GM19463 (cell line): ENCODE results near the gene C1QTNF3.
"Not testable (repeated sequence)": the region's sequence is repeated elsewhere in the genome, so short reads cannot be mapped to it uniquely, and the experiment has no call there.

Experiments used
- ATAC-seq: cut with Tn5 transposase; IDR thresholded peaks from one replicate; pipeline ENCODE4 v1.9.1; 2021; ENCODE audit warnings: mild to moderate bottlenecking, moderate library complexity; ENCODE audit not compliant: unreplicated experiment

C1QTNF3 gene, protein sequence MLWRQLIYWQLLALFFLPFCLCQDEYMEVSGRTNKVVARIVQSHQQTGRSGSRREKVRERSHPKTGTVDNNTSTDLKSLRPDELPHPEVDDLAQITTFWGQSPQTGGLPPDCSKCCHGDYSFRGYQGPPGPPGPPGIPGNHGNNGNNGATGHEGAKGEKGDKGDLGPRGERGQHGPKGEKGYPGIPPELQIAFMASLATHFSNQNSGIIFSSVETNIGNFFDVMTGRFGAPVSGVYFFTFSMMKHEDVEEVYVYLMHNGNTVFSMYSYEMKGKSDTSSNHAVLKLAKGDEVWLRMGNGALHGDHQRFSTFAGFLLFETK

DNA sequence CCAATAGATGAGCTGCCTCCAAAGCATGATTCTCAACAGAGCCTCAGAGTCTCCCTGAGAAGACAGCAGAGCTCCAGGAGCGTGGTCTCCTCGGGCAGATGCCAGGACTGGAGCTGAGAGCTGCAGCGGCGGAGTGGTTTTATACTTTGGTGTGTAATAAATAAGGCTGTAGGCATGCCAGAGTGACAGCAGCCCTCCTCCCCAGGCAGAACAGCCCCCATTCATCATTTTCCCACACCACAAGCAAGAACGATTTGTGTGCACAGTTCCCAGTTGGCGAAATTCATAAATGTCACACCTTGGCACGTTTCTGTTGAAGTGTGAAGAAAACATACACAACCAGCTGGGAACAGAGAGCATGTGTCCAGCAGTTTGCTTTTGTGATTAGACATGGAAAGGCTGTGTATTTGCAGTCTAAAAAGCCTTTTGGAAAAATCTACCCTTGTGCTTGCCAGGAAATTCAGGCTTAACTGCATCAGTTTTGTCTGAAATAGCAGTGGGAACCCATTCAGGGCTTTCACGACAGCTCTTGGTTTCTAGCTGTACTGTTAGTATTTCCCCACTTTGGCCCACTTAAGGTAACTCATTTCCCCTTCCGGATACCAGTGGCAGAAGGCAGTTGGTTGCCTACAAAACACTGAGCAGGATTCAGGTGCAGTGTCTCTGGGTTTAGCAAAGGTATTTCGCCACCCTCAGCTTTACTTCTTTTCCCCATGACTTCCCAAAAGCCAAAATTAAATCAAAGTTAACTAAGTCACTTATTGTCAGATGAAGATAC is at the start of gene C1QTNF3:
Gene C1QTNF3, minus strand, starts transcription at position 115 of the 778 bp plus-strand sequence. Its CDS starts 88 bp downstream, at position 27.
- no peak for ATAC-seq

DNA sequence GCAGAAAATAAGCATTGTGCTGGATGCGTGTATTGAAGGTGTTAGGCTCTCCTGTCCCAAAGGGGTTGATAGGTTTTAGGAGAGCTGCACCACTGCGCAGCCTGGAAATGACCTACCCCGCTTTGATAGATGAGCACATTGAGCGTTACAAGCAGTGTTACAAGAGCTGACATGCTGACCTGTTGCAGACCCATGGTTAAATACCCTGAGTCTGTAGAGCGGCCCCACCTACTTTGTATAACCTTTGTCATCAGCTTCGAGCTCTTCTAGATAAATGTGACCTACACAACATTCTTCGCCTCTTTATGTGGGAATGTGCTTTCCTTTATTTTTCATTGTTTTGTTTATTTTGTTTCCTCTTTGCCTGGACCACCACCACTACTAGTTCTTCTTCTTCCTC is 48.0 kb upstream of the C1QTNF3 start:
- ATAC-seq: not testable (repeated sequence)

DNA sequence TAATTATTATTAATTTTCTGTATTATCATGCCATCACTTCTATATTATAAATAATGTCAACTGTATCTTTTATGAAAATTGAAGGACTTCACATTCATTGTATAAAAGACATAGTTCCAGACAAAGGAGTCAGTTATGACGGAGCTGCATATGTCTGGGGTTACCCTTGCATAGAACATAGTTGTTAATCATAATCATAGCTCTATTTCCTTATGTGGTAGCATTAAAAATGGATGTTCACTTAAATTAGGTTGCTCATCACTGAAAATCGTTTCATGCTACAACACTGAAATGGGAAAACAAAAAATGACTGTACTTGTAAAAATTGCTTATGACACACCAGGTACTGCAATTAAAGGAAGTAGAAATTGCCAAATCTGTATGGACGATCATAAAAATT is 46.8 kb upstream of the C1QTNF3 start:
- ATAC-seq: not testable (repeated sequence)

DNA sequence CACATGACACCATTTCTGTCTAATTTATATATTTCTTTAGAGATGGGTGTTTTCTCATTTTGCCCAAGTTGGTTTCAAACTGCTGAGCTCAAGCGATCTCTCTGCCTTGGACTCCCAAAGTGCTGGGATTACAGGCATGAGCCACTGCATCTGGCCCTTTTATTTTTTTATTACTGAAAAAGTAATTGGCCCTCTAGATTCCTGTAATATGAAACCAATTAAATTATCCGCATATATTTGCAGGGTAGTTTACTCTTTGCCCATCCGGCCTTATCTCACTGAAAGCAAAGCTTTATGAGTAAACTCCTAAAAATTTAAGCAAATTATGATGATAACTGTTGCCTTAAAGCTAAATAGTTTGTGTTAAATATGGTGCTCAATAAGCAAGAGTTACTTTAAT is 44.7 kb upstream of the C1QTNF3 start:
- ATAC-seq: not testable (repeated sequence)

DNA sequence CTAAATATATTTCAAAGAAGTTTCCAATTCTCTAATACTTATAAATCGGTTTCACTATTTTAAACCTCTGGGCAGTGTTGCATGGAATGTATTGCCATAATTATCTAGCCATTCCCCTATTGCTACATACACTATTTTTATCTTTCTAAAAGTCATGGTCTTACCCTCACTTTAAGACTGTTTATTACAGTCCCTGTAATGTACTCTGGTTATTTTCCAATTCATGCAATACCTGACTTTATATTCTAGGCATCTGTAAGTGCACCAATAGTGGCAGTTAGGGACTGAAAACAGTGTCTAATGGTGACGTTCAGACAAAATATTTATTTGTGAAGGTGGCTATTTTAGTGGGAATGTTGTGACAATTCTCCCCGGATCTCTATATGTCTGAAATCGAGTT is 40.9 kb upstream of the C1QTNF3 start:
- ATAC-seq: not testable (repeated sequence)

DNA sequence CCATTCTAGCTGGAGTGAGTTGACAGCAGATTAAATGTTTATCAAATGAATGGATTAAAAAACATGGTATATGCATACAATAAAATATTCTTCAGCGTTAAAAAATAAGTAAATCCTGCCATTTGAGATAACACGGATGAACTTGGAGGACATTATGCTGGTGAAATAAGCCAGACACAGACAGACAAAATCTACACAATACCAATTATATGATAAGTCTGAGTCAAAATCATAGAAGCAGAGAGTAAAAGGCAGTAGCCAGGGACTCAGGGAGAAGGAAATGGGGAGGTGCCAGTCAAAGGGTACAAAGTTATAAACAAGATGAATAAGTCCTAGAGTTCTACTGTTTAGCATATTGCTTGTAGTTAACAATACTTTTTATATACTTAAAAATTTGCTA is 36.5 kb upstream of the C1QTNF3 start:
- not testable (repeated sequence) for ATAC-seq

DNA sequence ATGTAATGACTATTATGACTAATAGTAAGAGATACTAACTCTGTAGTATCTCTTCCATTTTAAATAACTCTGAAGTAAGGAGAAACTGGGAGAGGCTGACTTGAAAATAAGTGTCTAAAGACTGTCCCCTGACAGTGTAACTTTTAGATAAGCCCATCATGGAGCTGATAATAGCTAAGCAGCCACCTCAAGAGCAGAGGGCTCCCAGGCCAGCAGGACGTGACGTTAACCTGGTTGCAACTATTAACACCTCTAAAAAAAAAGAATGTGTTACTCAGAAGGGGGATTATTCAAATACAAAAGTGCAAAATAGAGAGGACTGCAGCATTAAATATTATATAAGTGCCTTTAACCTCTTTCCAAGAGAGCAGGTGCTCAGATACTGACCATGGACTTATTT is 34.6 kb upstream of the C1QTNF3 start:
- ATAC-seq: not testable (repeated sequence)

DNA sequence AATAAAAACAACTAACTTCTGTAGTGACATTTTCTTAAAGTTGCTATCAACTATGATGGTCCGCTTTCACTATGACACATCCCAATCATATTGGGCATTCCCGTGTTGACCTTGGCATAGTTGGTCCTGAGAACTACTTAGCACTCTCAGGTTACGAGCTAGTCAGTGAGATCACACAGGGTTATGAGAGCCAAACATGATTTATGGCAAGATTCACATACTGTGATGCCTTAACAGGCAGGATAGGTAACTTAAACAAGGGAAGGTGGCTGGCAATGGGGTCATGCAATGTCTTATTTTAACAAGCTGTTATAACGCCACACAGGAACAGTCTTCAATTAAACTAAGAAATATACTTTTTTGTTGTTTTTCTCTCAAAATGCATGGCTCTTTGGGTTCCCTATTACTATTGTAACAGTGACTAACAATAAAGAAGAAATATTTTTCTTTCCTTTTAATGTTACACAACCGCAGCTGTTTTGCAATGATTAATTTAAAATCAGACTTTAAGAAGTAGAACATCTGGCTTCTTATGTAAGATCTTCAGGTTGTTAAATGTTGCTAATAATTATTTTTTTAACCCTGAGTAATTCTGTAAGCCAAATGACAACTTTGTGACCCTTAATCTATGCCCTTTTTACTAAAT is 33.8 kb upstream of the C1QTNF3 start:
- ATAC-seq: not testable (repeated sequence)

DNA sequence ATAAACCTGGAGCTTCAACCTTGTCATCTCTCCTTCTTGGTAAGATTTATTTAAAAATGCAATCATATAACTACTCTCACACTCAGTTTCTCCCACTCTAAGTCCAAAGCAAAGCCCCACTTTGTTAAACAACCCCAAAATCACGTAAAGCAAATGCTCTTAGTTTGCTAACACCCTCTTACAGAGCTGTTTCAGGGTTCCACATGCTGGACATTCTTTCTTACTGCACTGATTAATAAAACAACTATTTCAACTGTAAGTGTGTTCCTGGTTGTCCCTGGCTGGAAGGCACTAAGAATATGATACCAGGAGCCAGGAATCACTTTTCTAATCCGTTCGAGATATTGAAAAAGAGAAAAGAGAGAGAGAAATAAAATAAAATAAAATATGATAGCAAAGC is 31.5 kb upstream of the C1QTNF3 start:
- not testable (repeated sequence) for ATAC-seq

DNA sequence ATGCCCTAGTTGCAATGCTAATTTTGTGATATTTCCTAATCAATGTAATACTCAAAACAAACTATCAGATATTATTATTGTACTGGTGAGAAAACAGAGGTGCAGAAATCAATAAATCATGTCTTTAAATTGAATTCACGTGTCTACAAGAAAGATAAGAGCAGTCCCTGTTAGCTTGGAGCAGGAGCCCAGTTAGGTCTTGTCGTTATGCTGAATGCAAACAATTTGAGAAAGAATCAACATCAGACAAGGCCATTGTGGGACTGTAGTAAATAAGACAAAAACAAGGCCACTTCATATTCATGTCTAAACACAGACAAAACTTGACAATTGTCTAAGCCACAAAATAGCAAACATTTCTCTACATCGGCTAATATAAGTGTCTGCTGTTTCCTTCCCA is 31.1 kb upstream of the C1QTNF3 start:
- ATAC-seq: not testable (repeated sequence)

DNA sequence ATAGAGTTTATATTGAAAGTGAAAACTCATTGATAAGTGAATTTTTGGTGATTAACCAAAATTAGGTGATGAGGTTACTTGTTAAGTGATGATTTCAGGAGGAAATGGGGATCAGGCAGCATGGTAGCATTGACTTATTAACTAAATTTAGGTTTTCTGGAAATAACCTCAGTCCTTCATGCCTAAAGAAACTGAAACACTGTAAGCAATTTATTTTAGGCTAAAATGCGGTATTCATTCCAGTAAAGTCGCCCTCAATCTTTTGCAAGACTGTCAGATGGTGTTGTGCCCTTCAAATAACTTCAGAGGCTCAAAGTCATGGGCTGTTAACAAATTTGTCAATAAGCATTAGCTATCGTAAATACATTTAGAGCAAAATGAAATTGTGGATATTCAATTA is 27.6 kb upstream of the C1QTNF3 start:
- not testable (repeated sequence) for ATAC-seq

DNA sequence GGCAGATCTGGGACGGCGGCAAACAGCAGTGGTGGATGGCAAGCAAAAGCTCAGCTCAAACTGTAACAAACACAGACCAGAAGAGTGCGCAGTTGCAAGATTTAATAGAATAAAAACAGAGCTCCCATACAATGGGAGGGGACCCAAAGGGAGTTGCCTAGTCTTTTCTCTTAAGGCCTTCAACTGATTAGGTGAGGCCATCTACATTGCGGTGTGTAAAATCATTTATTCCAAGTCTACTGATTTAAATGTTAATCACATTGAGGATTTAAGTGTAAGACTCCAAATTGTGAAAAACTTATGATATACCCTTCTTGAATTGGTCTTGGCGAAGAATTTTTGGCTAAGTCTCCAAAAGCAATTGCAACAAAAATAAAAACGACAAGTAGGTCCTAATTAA is 21.6 kb upstream of the C1QTNF3 start:
- no peak for ATAC-seq

DNA sequence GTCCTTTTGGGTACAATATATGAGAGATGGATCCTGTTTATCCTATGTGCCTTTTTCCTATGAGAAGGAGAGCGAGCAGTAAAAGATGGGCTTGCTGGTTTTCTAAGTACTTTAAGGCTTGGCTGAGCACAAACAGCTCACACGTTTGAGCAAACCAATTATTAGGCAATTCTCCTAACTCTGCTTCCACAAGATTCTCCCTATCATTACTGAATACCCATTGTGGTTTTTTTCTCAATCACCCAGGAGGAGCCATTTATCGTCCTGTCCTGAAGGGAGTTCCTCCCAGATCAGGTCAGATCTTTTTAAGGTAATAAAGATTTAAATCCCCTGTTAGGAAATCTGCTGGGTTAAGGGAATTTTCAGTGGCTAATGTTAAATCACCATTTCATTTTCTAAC is 19.4 kb upstream of the C1QTNF3 start:
- no peak for ATAC-seq

DNA sequence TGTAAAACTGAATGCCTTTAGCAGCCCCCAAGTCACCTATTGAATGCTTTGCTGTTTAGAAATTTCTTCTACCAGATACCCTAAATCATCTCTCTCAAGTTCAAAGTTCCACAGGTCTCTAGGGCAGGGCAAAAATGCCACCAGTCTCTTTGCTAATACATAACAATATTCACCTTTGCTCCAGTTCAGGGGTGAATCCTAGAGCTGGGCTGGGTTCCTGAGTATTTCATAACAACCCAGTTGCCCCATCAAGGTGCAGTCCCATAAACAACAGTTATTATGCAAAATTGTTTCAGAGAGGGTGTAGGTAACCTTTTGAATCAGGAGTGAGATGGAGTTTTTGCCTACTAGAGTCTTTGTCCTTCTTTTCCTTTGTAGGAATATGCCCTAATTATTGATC is 19.0 kb upstream of the C1QTNF3 start:
- ATAC-seq: no peak

DNA sequence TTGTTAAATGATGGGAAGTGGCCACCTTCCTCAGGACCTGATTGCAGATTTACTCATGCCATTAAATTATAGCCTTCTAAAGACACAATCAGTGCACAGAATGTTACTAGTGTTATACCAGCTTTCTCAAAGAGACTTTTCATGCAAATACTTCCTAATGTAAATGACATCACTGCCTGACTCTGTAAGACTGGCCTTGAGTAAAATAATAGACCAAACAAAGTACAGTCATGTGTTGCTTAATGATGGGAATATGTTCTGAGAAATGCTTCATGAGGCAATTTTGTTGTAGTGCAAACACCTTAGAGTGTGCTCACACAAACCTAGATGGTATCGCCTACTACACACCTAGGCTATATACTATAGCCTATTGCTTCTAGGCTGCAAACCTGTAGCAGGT is 17.0 kb upstream of the C1QTNF3 start:
- no peak for ATAC-seq

DNA sequence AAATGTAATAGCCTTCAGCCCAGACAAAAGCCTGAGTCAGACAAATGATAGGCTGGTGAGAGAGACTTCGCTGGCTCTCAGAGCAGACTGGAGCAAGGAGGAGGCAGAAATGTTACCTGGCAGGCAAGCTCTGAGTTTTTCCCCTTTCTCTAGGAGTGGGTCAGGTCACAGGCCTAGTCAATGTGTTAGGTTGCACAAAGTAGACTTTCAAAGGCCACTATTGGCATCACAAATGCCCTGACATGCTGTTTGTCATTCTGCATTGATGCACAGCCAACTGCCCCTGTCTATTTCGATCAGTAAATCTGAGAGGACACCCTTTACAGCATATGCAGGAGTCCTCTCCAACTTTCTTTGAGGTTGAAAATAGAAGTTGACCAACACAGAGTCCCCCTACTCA is 15.5 kb upstream of the C1QTNF3 start:
- ATAC-seq: no peak

DNA sequence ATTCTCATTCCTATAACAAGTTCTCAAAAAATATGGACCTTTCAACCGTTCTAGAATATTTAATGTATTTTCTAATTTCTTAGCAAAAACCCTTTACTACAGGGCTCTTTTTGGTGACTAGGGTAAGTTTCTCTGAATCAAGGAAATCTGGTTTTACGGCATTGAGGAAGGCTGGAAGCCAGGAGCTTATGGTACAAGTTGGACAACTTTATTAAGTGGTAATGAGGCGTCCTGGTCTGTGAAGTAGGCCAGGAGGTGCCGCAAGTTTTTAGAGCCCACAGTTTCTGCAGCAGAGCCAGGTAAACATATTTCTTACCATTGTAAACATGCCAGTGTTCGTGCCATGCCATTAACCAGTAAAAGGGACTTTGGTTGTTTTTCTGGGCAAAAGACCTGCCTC is 14.6 kb upstream of the C1QTNF3 start:
- no peak for ATAC-seq

DNA sequence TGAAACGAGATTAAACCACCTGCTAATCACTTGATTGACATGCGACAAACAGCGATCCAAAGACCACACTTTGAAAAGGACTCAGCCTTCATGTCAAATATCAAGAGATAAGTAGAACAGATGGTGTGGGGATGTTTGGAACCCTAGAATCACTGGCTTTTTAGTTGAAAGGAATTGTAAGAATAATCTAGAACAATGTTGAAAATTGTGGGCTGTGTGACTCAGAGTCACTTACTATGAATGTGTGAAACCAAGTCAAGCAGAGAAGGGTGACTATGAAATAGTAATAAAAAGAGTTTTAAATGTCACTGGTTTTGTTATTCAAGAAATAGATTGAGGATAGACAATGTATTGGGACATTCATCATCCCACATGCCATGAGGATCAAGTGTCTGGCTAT is 14.1 kb upstream of the C1QTNF3 start:
- no peak for ATAC-seq

DNA sequence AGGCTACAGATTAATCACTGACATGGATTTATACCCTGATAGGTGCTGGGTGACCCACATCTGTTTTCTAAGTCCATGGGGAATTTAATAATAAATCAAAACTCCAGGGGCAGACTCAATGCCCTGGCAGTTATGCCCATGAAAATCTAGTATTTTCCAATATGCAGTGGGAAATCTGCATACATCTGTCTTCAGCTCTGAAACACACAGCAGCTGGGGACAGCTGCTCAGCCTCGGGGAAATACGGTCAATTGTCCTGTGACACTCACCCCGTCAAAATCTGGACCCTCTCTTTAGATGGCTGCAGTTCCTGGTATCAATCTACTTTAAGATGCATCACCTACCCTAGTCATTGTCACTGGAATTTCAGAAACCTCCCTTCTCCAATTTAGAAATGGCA is 12.7 kb upstream of the C1QTNF3 start:
- ATAC-seq: no peak

DNA sequence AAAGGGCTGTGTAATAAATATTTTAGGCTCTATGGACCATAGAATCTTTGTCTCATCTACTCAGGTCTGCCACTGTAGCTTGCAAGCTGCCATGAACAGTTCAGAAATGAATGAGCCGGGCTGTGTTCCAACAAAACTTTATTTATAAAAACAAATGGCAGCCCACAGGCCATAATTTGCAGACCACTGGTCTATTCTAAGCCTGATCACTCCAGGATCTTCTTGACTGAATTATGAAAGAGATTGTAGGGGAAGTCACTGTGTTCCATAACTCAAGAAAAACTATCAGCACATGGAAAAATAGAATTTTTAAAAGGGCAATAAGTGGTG is 11.4 kb upstream of the C1QTNF3 start:
- ATAC-seq: no peak

DNA sequence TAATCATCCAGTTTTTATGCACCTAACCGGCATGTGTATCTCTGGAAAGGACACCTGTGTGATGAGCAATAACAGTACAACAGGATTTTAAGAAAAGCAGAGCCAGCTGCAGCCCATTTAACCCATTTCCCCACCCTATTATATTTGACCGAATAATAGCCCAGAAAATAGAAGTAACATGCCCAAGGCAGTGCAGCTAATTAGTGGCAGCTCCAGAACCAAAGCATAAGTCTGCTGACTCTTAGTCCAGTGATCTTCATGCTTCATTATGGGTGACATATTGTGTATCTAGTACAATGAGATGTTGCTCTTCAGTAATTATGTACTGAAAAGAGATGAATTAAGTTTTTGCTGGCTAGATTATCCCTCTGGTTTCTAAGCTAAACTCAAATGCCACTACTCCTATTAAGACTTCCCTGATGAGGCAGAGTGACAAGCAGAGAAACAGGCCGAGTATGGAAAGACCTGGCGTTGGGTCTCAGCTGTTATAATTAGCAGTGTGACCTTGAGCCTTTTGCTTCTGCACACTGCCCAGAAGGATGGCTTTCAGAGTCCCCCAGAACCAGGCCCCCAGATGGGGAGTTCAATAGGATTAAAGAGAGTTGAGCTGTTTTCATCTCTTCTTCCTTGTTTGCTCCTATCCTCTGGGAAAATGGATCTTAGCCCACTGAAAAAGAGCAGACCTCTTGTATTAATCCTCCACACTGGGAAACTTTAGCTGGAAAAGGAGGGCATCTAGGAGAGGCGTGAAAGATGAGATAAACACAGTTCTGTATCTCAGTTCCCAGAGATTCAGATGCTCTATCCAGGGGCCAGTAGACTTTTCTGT is 10.8 kb upstream of the C1QTNF3 start:
- ATAC-seq: no peak
